HT-29 (cell line): ENCODE data around the gene FDXR. TPM values are rescaled to one million over a fixed set of nuclear protein-coding genes. Genes with fewer than 3 reads are reported as not detected.
A peak's percentile ranks its signal among the peaks of the same experiment; 100 is the strongest.
"Not testable (repeated sequence)": the region's sequence is repeated elsewhere in the genome, so short reads cannot be mapped to it uniquely, and the experiment has no call there.

Source experiments
- DNase-seq: peaks from one replicate; pipeline ENCODE4 v3.0.0-alpha.2; 2015; ENCODE audit warnings: low spot score
- total RNA-seq: library from RNA; depleted of rRNA; stranded (reverse); fragments of >200 nt; shearing (Covaris generic); gene quantifications from 2 replicates; pipeline ENCODE4 v1.2.3, GENCODE V29; 2014

FDXR gene
- total RNA-seq, 1 experiment from 2014 or later, result 32.2 TPM

GRCh38 chr17:74873037-74873873, 461 bp upstream of the FDXR start:
- peak; percentile 99 for DNase-seq

- DNase-seq, result no peak
Observed at GRCh38 chr17:74871356-74872076, 1.3 kb downstream of the FDXR start.

GRCh38 chr17:74870512-74870911, 2.3 kb downstream of the FDXR start:
- no peak for DNase-seq

GRCh38 chr17:74870028-74870427, 2.8 kb downstream of the FDXR start:
- DNase-seq, result not testable (repeated sequence)

GRCh38 chr17:74868908-74869255, 3.9 kb downstream of the FDXR start:
- no peak for DNase-seq

GRCh38 chr17:74868251-74868907, 4.4 kb downstream of the FDXR start:
- DNase-seq, result no peak

- DNase-seq, result no peak
Observed at GRCh38 chr17:74866198-74866835, 6.5 kb downstream of the FDXR start.

GRCh38 chr17:74865504-74866197, 7.1 kb downstream of the FDXR start:
- peak; percentile 32 for DNase-seq

- peak; percentile 67 for DNase-seq
Observed at GRCh38 chr17:74864866-74865395, 7.9 kb downstream of the FDXR start.

GRCh38 chr17:74864297-74864865, 8.4 kb downstream of the FDXR start:
- no peak for DNase-seq

- DNase-seq, result no peak
Observed at GRCh38 chr17:74863420-74864296, 9.1 kb downstream of the FDXR start.

GRCh38 chr17:74862919-74863318, 9.9 kb downstream of the FDXR start:
- no peak for DNase-seq

GRCh38 chr17:74862108-74862901, 10.5 kb downstream of the FDXR start:
- peak; percentile 77 for DNase-seq

- no peak for DNase-seq
Observed at GRCh38 chr17:74861662-74862107, 11.1 kb downstream of the FDXR start.

- no peak for DNase-seq
Observed at GRCh38 chr17:74860872-74861661, 11.7 kb downstream of the FDXR start.

GRCh38 chr17:74860229-74860871, 12.4 kb downstream of the FDXR start:
- DNase-seq, result no peak

GRCh38 chr17:74859459-74860228, 13.2 kb downstream of the FDXR start, which contains the start of gene GRIN2C:
GRIN2C (minus strand) TSS chr17:74859885; CDS start chr17:74855092, 4,793 bp downstream.
- DNase-seq, result no peak
